H9 (cell line): ENCODE measurements around the gene WT1. TPM values are rescaled to one million over a fixed set of nuclear protein-coding genes. Genes with fewer than 3 reads are reported as not detected.

Source experiments
- DNase-seq: peaks from one replicate; pipeline ENCODE4 v3.0.0-alpha.2; 2017
- H2AFZ ChIP-seq: one replicate; pipeline ENCODE4 v1.6.1; 2013; ENCODE audit warnings: mild to moderate bottlenecking, low read length, control low read depth, moderate library complexity
- H2AK5ac ChIP-seq: 2 replicates; pipeline ENCODE4 v1.6.1; 2013; ENCODE audit warnings: low read length, control low read depth, mixed read lengths; ENCODE audit not compliant: insufficient read length
- H2BK120ac ChIP-seq: one replicate; pipeline ENCODE4 v1.6.1; 2013; ENCODE audit warnings: low read depth, mild to moderate bottlenecking, low read length, control low read depth, inconsistent platforms; ENCODE audit not compliant: poor library complexity, severe bottlenecking
- H2BK12ac ChIP-seq: 2 replicates; pipeline ENCODE4 v1.6.1; 2013; ENCODE audit warnings: low read length, control low read depth, mixed read lengths, low read depth; ENCODE audit not compliant: insufficient read length
- H2BK15ac ChIP-seq: 2 replicates; pipeline ENCODE4 v1.6.1; 2013; ENCODE audit warnings: low read depth, low read length, control low read depth
- H2BK20ac ChIP-seq: one replicate; pipeline ENCODE4 v1.6.1; 2013; ENCODE audit warnings: low read depth, mild to moderate bottlenecking, low read length, control low read depth, inconsistent platforms; ENCODE audit not compliant: poor library complexity, severe bottlenecking
- H2BK5ac ChIP-seq: 2 replicates; pipeline ENCODE4 v1.6.1; 2013; ENCODE audit warnings: low read length, control low read depth, mixed read lengths; ENCODE audit not compliant: insufficient read length
- H3K14ac ChIP-seq: 2 replicates; pipeline ENCODE4 v1.6.1; 2013; ENCODE audit warnings: low read length, control low read depth; ENCODE audit not compliant: insufficient read depth
- H3K18ac ChIP-seq: 2 replicates; pipeline ENCODE4 v1.6.1; 2013; ENCODE audit warnings: low read depth, mild to moderate bottlenecking, mixed read lengths, low read length, control low read depth; ENCODE audit not compliant: insufficient read length
- H3K23ac ChIP-seq: 2 replicates; pipeline ENCODE4 v1.6.1; 2013; ENCODE audit warnings: low read length, control low read depth, mixed read lengths, low read depth; ENCODE audit not compliant: insufficient read length
- H3K23me2 ChIP-seq: 2 replicates; pipeline ENCODE4 v1.6.1; 2013; ENCODE audit warnings: low read depth, mild to moderate bottlenecking, mixed read lengths, low read length, control low read depth; ENCODE audit not compliant: insufficient read length, poor library complexity, severe bottlenecking
- H3K27ac ChIP-seq: 2 replicates; pipeline ENCODE4 v1.5.1; 2013; ENCODE audit warnings: low read length, control low read depth, mixed read lengths, low read depth; ENCODE audit not compliant: insufficient read length
- H3K27me3 ChIP-seq: 2 replicates; pipeline ENCODE4 v1.6.1; 2013; ENCODE audit warnings: low read length, control low read depth, inconsistent platforms; ENCODE audit not compliant: insufficient read depth
- H3K4ac ChIP-seq: 2 replicates; pipeline ENCODE4 v1.6.1; 2013; ENCODE audit warnings: low read depth, mild to moderate bottlenecking, control low read depth, inconsistent platforms, low read length, moderate library complexity
- H3K4me1 ChIP-seq: 2 replicates; pipeline ENCODE4 v1.6.1; 2013; ENCODE audit warnings: low read length, control low read depth, inconsistent platforms; ENCODE audit not compliant: insufficient read depth
- H3K4me2 ChIP-seq: 2 replicates; pipeline ENCODE4 v1.6.1; 2013; ENCODE audit warnings: low read length, control low read depth, mixed read lengths; ENCODE audit not compliant: insufficient read length, insufficient read depth
- H3K56ac ChIP-seq: 2 replicates; pipeline ENCODE4 v1.6.1; 2013; ENCODE audit warnings: low read depth, mild to moderate bottlenecking, mixed read lengths, low read length, control low read depth; ENCODE audit not compliant: insufficient read length
- H3K79me1 ChIP-seq: 2 replicates; pipeline ENCODE4 v1.6.1; 2013; ENCODE audit warnings: low read depth, mild to moderate bottlenecking, moderate library complexity, low read length, control low read depth, inconsistent platforms; ENCODE audit not compliant: insufficient read depth, poor library complexity, severe bottlenecking
- H3K79me2 ChIP-seq: 2 replicates; pipeline ENCODE4 v1.6.1; 2013; ENCODE audit warnings: low read length, control low read depth, inconsistent platforms; ENCODE audit not compliant: insufficient read depth
- H3K9ac ChIP-seq: 2 replicates; pipeline ENCODE4 v1.6.1; 2013; ENCODE audit warnings: low read length, control low read depth, mixed read lengths; ENCODE audit not compliant: insufficient read length; ENCODE audit errors: extremely low read depth
- H3K9me3 ChIP-seq: one replicate; pipeline ENCODE4 v1.6.1; 2013; ENCODE audit warnings: low read depth, low read length, inconsistent platforms; ENCODE audit not compliant: control insufficient read depth
- H3T11ph ChIP-seq: one replicate; pipeline ENCODE4 v1.6.1; 2013; ENCODE audit warnings: mild to moderate bottlenecking, low read length, control low read depth, inconsistent platforms
- H4K20me1 ChIP-seq: one replicate; pipeline ENCODE4 v1.6.1; 2013; ENCODE audit not compliant: control insufficient read depth, insufficient read length, insufficient read depth
- H4K5ac ChIP-seq: 2 replicates; pipeline ENCODE4 v1.6.1; 2013; ENCODE audit warnings: low read depth, mild to moderate bottlenecking, mixed read lengths, low read length, control low read depth; ENCODE audit not compliant: insufficient read length
- H4K8ac ChIP-seq: replicated peaks from 2 replicates; pipeline ENCODE4 v1.6.1; 2013; ENCODE audit warnings: low read length, control low read depth, mixed read lengths, low read depth; ENCODE audit not compliant: insufficient read length
- H4K91ac ChIP-seq: 2 replicates; pipeline ENCODE4 v1.6.1; 2013; ENCODE audit warnings: low read depth, mild to moderate bottlenecking, moderate library complexity, mixed read lengths, low read length, control low read depth; ENCODE audit not compliant: insufficient read length
- H3K27ac Mint-ChIP-seq, 3 experiments: 2 replicates in 2 of 3; 3 replicates in 1 of 3; pipeline ENCODE4 v1.8.0; 2020 to 2021; ENCODE audit warnings: mixed read lengths in 3 of 3, mild to moderate bottlenecking in 1 of 3, moderate library complexity in 1 of 3
- H3K27me3 Mint-ChIP-seq: 2 replicates; pipeline ENCODE4 v1.8.0; 2021; ENCODE audit warnings: low read depth, mild to moderate bottlenecking, moderate library complexity, mixed read lengths
- H3K36me3 Mint-ChIP-seq, 3 experiments: 2 replicates in 2 of 3; 3 replicates in 1 of 3; pipeline ENCODE4 v1.8.0; 2020 to 2021; ENCODE audit warnings: low read depth in 3 of 3, mixed read lengths in 3 of 3; ENCODE audit not compliant: insufficient read depth in 1 of 3
- H3K4me1 Mint-ChIP-seq, 2 experiments: 2 replicates each; pipeline ENCODE4 v1.8.0; 2020; ENCODE audit warnings: mixed read lengths in 2 of 2
- H3K4me3 Mint-ChIP-seq, 2 experiments: 2 replicates in 1 of 2; 3 replicates in 1 of 2; pipeline ENCODE4 v1.8.0; 2020 to 2021; ENCODE audit warnings: mild to moderate bottlenecking in 2 of 2, mixed read lengths in 2 of 2, moderate library complexity in 1 of 2
- H3K9me3 Mint-ChIP-seq, 2 experiments: 2 replicates in 1 of 2; 3 replicates in 1 of 2; pipeline ENCODE4 v1.8.0; 2020; ENCODE audit warnings: mild to moderate bottlenecking in 2 of 2, mixed read lengths in 2 of 2, moderate library complexity in 1 of 2
- WGBS: extraction: QIAGEN DNeasy Blood & Tissue Kit; methylation state at CpG from one replicate; pipeline ENCODE4 v1.1.7; 2013; ENCODE audit warnings: missing lambda C conversion rate, low lambda C conversion rate, mixed read lengths; ENCODE audit not compliant: insufficient read length; ENCODE audit errors: extremely low coverage; 5-methylcytosine and 5-hydroxymethylcytosine counted together
- total RNA-seq: library from RNA; stranded (reverse); gene quantifications from 2 replicates; pipeline ENCODE4 v1.2.1, GENCODE V29; 2021
- TF ChIP-seq, protein P1 (sequence below): fragments of 200-600 bp; sonication (generic); conservative IDR thresholded peaks from 3 replicates; pipeline ENCODE4 v1.8.0; 2021; ENCODE audit warnings: antibody characterized with exemption, mild to moderate bottlenecking

The WT1 gene
- total RNA-seq, 1 experiment from 2014 or later: 0.20 TPM

DNA sequence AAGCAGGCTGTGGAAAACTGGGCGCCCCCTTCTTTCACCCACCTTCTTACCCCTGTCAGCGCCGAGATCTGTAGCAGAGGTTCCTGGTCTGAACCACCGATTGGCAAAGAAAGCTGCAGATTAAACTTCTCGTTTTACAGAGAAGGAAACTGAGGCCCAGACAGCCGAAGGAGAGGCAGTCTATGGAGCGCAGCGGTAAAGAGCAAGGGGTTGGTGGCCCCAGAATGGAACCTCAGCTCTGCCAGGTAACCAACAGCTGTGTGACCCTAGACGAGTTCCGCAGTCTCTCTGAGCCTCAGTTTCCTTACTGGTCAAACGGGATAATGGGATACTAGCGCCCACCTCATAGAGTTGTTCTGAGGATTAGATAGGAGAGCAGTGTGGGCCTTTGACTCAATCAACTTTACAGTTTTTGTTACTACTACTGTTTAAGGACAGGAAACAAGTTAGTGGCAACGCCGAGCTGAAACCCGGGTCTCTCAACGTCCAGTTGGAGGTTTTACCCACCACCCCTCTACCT lies 3.1 kb upstream of the WT1 start:
- Histone ChIP-seq H3K4ac (no peak overlapping the region), H3K27ac (no peak overlapping the region), H4K91ac (no peak overlapping the region), H2BK120ac (no peak overlapping the region), H3K14ac (no peak overlapping the region; the same call in 1 of the 2 replicates), H2BK5ac (no peak overlapping the region), H3K18ac (no peak overlapping the region), H2BK15ac (no peak overlapping the region), H3K9ac (no peak overlapping the region), H2BK12ac (no peak overlapping the region), H3K27me3 (peaks cover 87% of the 10 kb centered on the region), H2AK5ac (no peak overlapping the region), H3T11ph (no peak overlapping the region), H3K4me1 (peaks cover 5% of the 10 kb centered on the region; the same call in 1 of the 2 replicates), H4K5ac (no peak overlapping the region), H2AFZ (no peak overlapping the region), H3K79me2 (no peaks in the 10 kb centered on the region), H3K23ac (no peak overlapping the region), H3K56ac (no peak overlapping the region), H4K8ac (no peak overlapping the region), H3K9me3 (no peaks in the 10 kb centered on the region), H2BK20ac (no peak overlapping the region), H3K23me2 (peaks cover 9% of the 10 kb centered on the region), H3K79me1 (no peaks in the 10 kb centered on the region), H3K4me2 (peak overlapping the region; percentile 79), H4K20me1 (no peaks in the 10 kb centered on the region)
- peaks cover 33 to 40% of the 10 kb centered on the region in 2 experiments for H3K4me1 Mint-ChIP-seq
- peaks cover 98% of the 10 kb centered on the region for H3K27me3 Mint-ChIP-seq
- WGBS: no CpG with 5 or more reads among the region's 16 CpGs
- peak overlapping the region; percentile 59 to 75; a peak in 3 of 5 replicates for H3K4me3 Mint-ChIP-seq
- no peak for DNase-seq
- H3K36me3 Mint-ChIP-seq: no peaks in the 10 kb centered on the region
- H3K27ac Mint-ChIP-seq: no peak overlapping the region
- H3K9me3 Mint-ChIP-seq: peaks cover 0 to 13% of the 10 kb centered on the region in 2 experiments; a peak in 2 of 5 replicates
- TF ChIP-seq, protein P1, sequence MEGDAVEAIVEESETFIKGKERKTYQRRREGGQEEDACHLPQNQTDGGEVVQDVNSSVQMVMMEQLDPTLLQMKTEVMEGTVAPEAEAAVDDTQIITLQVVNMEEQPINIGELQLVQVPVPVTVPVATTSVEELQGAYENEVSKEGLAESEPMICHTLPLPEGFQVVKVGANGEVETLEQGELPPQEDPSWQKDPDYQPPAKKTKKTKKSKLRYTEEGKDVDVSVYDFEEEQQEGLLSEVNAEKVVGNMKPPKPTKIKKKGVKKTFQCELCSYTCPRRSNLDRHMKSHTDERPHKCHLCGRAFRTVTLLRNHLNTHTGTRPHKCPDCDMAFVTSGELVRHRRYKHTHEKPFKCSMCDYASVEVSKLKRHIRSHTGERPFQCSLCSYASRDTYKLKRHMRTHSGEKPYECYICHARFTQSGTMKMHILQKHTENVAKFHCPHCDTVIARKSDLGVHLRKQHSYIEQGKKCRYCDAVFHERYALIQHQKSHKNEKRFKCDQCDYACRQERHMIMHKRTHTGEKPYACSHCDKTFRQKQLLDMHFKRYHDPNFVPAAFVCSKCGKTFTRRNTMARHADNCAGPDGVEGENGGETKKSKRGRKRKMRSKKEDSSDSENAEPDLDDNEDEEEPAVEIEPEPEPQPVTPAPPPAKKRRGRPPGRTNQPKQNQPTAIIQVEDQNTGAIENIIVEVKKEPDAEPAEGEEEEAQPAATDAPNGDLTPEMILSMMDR: no peak
